ENCODE measurements around the gene RNF217. TPM values are rescaled to one million over a fixed set of nuclear protein-coding genes. Genes with fewer than 3 reads are reported as not detected.

RNF217 gene
- total RNA-seq, 2 donors from 2014 or later = 10.5 to 18.7 TPM

DNA sequence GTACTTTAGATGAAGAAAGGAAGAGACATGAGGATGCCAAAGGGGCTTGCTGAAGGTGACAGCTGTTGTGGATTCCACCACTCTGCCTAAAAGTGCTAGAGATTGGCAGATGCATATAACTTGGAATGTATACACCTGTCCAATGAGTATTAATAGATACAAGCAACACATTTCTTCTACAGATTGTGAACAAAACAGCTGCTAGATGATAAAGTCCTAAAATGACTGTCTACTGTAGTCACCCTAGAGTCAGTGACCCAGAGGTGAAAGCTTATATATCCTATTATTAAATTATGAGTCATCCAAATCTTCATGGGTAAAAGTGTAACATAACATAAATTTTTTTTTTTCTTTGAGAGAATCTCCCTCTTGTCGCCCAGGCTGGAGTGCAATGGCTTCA is 5.2 kb downstream of the RNF217 start:
- Histone ChIP-seq H3K4me3 (no peak overlapping the region), H3K27me3 (no peaks in the 10 kb centered on the region), H3K4me1 (peaks cover 18% of the 10 kb centered on the region), H3K9me3 (no peaks in the 10 kb centered on the region), H3K27ac (no peak overlapping the region), H3K36me3 (replicated peaks in 1 of 2; ENCODE audit: insufficient read depth in 1 of 2, low read depth in 2 of 2) (peaks cover 2 to 5% of the 10 kb centered on the region in 2 donors)
- intact Hi-C loops (cut with DNase I) = no loop called here
- ATAC-seq = no peak
- WGBS, 2 donors = 90 to 100% methylated on average over 1 of the region's 1 CpG
- DNase-seq = no peak
- TF ChIP-seq, protein P1, sequence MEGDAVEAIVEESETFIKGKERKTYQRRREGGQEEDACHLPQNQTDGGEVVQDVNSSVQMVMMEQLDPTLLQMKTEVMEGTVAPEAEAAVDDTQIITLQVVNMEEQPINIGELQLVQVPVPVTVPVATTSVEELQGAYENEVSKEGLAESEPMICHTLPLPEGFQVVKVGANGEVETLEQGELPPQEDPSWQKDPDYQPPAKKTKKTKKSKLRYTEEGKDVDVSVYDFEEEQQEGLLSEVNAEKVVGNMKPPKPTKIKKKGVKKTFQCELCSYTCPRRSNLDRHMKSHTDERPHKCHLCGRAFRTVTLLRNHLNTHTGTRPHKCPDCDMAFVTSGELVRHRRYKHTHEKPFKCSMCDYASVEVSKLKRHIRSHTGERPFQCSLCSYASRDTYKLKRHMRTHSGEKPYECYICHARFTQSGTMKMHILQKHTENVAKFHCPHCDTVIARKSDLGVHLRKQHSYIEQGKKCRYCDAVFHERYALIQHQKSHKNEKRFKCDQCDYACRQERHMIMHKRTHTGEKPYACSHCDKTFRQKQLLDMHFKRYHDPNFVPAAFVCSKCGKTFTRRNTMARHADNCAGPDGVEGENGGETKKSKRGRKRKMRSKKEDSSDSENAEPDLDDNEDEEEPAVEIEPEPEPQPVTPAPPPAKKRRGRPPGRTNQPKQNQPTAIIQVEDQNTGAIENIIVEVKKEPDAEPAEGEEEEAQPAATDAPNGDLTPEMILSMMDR (IDR thresholded peaks at IDR 0.05) = no peak
- TF ChIP-seq POLR2A (IDR thresholded peaks at IDR 0.05) = no peak

GRCh38 chr6:124968401-124968800 is 6.2 kb downstream of the RNF217 start:
- no peak overlapping the region for H3K27ac ChIP-seq
- TF ChIP-seq POLR2A (IDR thresholded peaks at IDR 0.05) = no peak
- TF ChIP-seq, protein P1 (IDR thresholded peaks at IDR 0.05) = no peak
- 83% methylated on average over 1 of the region's 1 CpG for WGBS, 2 donors
- DNase-seq = no peak
- intact Hi-C loops (cut with DNase I) = no loop called here
- H3K27me3 ChIP-seq = no peaks in the 10 kb centered on the region
- H3K4me1 ChIP-seq = peaks cover 18% of the 10 kb centered on the region
- H3K4me3 ChIP-seq = no peak overlapping the region
- peaks cover 2 to 5% of the 10 kb centered on the region in 2 donors for H3K36me3 ChIP-seq (replicated peaks in 1 of 2; ENCODE audit: insufficient read depth in 1 of 2, low read depth in 2 of 2)
- H3K9me3 ChIP-seq = no peaks in the 10 kb centered on the region
- ATAC-seq = no peak

DNA sequence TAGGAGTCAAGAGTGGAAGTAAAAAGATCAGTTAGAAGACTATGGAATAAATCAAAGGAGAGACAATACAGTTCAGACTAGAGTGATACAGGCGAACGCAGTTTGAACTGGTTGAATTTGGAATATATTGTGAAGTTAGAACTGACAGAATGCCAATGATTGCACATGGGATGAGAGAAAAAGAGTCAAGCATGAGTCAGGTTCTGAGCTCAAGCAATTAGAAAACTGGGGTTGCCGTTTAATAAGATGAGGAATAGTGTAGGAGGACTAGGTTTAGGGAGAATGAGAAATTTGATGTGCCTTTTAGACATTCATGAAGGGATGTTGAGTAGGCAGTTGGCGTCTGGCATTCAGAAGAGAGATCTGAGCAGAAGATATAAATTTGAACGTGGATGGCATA is 8.0 kb downstream of the RNF217 start:
- H3K4me1 ChIP-seq = peaks cover 10% of the 10 kb centered on the region
- H3K27ac ChIP-seq = no peak overlapping the region
- H3K36me3 ChIP-seq (replicated peaks in 1 of 2; ENCODE audit: insufficient read depth in 1 of 2, low read depth in 2 of 2) = peaks cover 2 to 5% of the 10 kb centered on the region in 2 donors
- no peaks in the 10 kb centered on the region for H3K9me3 ChIP-seq
- 91 to 96% methylated on average over 5 of the region's 5 CpGs for WGBS, 2 donors
- TF ChIP-seq, protein P1 (IDR thresholded peaks at IDR 0.05) = no peak
- H3K4me3 ChIP-seq = no peak overlapping the region
- ATAC-seq = no peak
- no peak for DNase-seq
- intact Hi-C loops (cut with DNase I) = no loop called here
- H3K27me3 ChIP-seq = no peaks in the 10 kb centered on the region

DNA sequence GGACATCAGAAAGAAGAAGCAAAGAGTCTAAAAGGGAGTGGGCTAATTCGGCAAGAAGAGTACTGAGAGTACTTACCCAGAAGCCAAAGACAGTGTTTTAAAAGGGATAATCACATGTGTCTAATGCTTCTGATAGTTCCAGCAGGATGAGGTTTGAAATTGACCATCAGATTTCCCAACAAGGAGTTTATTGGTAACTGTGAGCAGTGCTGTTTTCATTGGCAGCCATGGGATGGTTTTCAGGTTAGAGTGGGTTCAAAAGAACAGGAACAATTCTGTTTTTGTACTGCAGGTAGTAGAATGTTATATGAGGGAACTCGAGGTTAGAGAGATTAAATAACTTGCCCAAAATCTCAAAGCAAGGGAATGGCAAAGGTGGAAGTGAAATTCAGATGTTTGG is 8.5 kb downstream of the RNF217 start:
- intact Hi-C loops (cut with DNase I) = no loop called here
- Histone ChIP-seq H3K4me1 (peaks cover 9% of the 10 kb centered on the region), H3K36me3 (replicated peaks in 1 of 2; ENCODE audit: insufficient read depth in 1 of 2, low read depth in 2 of 2) (peaks cover 2 to 5% of the 10 kb centered on the region in 2 donors), H3K9me3 (no peaks in the 10 kb centered on the region), H3K27ac (no peak overlapping the region), H3K27me3 (no peaks in the 10 kb centered on the region), H3K4me3 (no peak overlapping the region)
- WGBS, 2 donors = 75 to 91% methylated on average over 2 of the region's 2 CpGs
- no peak for ATAC-seq
- no peak for DNase-seq
- no peak for TF ChIP-seq POLR2A (IDR thresholded peaks at IDR 0.05)
- TF ChIP-seq, protein P1 (IDR thresholded peaks at IDR 0.05) = no peak

GRCh38 chr6:124973780-124974179 is 11.5 kb downstream of the RNF217 start:
- intact Hi-C loops (cut with DNase I) = no loop called here
- TF ChIP-seq, protein P1 (IDR thresholded peaks at IDR 0.05) = no peak
- no peak for TF ChIP-seq POLR2A (IDR thresholded peaks at IDR 0.05)
- no peak for DNase-seq
- 88 to 93% methylated on average over 6 of the region's 6 CpGs for WGBS, 2 donors
- peaks cover 9% of the 10 kb centered on the region for H3K4me1 ChIP-seq
- H3K27me3 ChIP-seq = no peaks in the 10 kb centered on the region
- peaks cover 0 to 7% (median 0%) of the 10 kb centered on the region in 3 donors for H3K9me3 ChIP-seq
- no peak overlapping the region for H3K4me3 ChIP-seq
- H3K36me3 ChIP-seq (replicated peaks in 1 of 2; ENCODE audit: insufficient read depth in 1 of 2, low read depth in 2 of 2) = peaks cover 2 to 5% of the 10 kb centered on the region in 2 donors
- no peak for ATAC-seq
- H3K27ac ChIP-seq = no peak overlapping the region

Measured in body of pancreas (tissue), 4 donors.